RWPE1 (cell line): ENCODE results near the gene STARD8.
"Not testable (repeated sequence)": the region's sequence is repeated elsewhere in the genome, so short reads cannot be mapped to it uniquely, and the experiment has no call there.

Source experiments
- CTCF ChIA-PET: fragments of 350-600 bp; sonication (Branson Sonifier 250); formaldehyde crosslinking; extraction: SDS; loops from one replicate; lab custom pipeline; 2021; lab: Yijun Ruan, JAX
- POLR2A ChIA-PET: fragments of 400-600 bp; formaldehyde crosslinking; extraction: SDS; loops from one replicate; lab custom pipeline; 2020; ENCODE audit warnings: antibody characterized with exemption; ENCODE audit not compliant: low non-redundant PET; lab: Yijun Ruan, JAX
- DNase-seq: peaks from one replicate; pipeline ENCODE4 v3.0.0; 2012; ENCODE audit warnings: low spot score
- H3K27ac ChIP-seq: fragments of 450-650 bp; 2 replicates; pipeline ENCODE4 v1.5.1; 2017
- CTCF ChIP-seq: fragments of 450-650 bp; conservative IDR thresholded peaks from 2 replicates; pipeline ENCODE4 v1.5.1; 2017; ENCODE audit warnings: low read depth, mild to moderate bottlenecking

STARD8 gene

GRCh38 chrX:68646421-68646820 is 1.0 kb upstream of the STARD8 start:
- no peak overlapping the region for H3K27ac ChIP-seq
- ChIA-PET CTCF (interaction anchor here (0.8 kb wide), 1 partner anchor 20 kb away, joined by 4 read pairs; no protein-coding TSS in a partner anchor), POLR2A (no interaction called here)
- no peak for TF ChIP-seq CTCF
- no peak for DNase-seq

- no peak overlapping the region for H3K27ac ChIP-seq
- no peak for TF ChIP-seq CTCF
- ChIA-PET POLR2A (no interaction called here), CTCF (no interaction called here)
- no peak for DNase-seq
Measured at GRCh38 chrX:68648960-68649359, 1.5 kb downstream of the STARD8 start.

GRCh38 chrX:68650491-68650890 is 3.0 kb downstream of the STARD8 start:
- CTCF ChIA-PET, result no interaction called here
- no peak for DNase-seq
- no peak overlapping the region for H3K27ac ChIP-seq
- POLR2A ChIA-PET, result no interaction called here
- TF ChIP-seq CTCF, result no peak

GRCh38 chrX:68651110-68651509 is 3.6 kb downstream of the STARD8 start:
- CTCF ChIA-PET, result no interaction called here
- no peak for TF ChIP-seq CTCF
- H3K27ac ChIP-seq, result no peak overlapping the region
- POLR2A ChIA-PET, result no interaction called here
- DNase-seq, result no peak

- CTCF ChIA-PET, result no interaction called here
- DNase-seq, result no peak
Measured at GRCh38 chrX:68652326-68653170, 5.1 kb downstream of the STARD8 start.

GRCh38 chrX:68654693-68655092 is 7.2 kb downstream of the STARD8 start:
- TF ChIP-seq CTCF, result no peak
- CTCF ChIA-PET, result no interaction called here
- no peak overlapping the region for H3K27ac ChIP-seq
- POLR2A ChIA-PET, result no interaction called here
- DNase-seq, result no peak

More at GRCh38 chrX:68652326-68653170, 5.1 kb downstream of the STARD8 start:
- POLR2A ChIA-PET, result no interaction called here
- no peak overlapping the region for H3K27ac ChIP-seq
- no peak for TF ChIP-seq CTCF

- POLR2A ChIA-PET, H3K27ac ChIP-seq, DNase-seq, CTCF ChIA-PET: not testable (repeated sequence)
Measured at GRCh38 chrX:68656473-68656872, 9.0 kb downstream of the STARD8 start.
